WTC11 (cell line): ENCODE data around the gene S100B.

Source experiments
- CTCF ChIP-seq: fragments of 200-600 bp; IDR thresholded peaks from 2 replicates; pipeline ENCODE4 v1.8.0; 2022; ENCODE audit warnings: antibody characterized with exemption
- E2F1 ChIP-seq: sonication (generic); formaldehyde crosslinking; IDR thresholded peaks from 2 replicates; pipeline ENCODE4 v1.8.0; 2022; ENCODE audit warnings: mild to moderate bottlenecking, missing genetic modification reagents
- ETV6 ChIP-seq: sonication (generic); formaldehyde crosslinking; IDR thresholded peaks from 2 replicates; pipeline ENCODE4 v1.8.1; 2022; ENCODE audit warnings: mild to moderate bottlenecking, missing genetic modification reagents
- MLX ChIP-seq: sonication (generic); formaldehyde crosslinking; IDR thresholded peaks from 2 replicates; pipeline ENCODE4 v1.8.1; 2023; ENCODE audit warnings: mild to moderate bottlenecking, missing genetic modification reagents, moderate library complexity
- ZBTB43 ChIP-seq: sonication (generic); formaldehyde crosslinking; IDR thresholded peaks from 2 replicates; pipeline ENCODE4 v1.8.1; 2023; ENCODE audit warnings: mild to moderate bottlenecking, missing genetic modification reagents

DNA sequence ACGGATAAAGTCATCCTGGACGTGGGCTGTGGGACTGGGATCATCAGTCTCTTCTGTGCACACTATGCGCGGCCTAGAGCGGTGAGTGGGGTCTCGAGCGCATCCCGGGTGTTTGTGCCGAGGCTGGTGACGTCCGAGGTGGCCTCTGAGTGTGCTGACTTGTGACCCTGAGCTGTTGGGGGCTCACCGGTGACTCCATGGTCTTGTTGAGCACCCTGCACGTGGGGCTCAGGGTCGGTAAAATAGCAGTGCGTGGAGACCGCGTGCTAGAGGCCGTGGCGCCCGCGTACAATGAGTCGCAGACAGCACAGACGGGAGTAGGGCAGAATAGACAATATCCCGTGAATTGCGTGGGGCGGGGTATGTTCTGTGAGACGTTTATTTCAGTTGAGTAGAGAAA, 43.7 kb upstream of the S100B start:
- TF ChIP-seq CTCF (no peak), ZBTB43 (CRISPR knock-in tag) (no peak), E2F1 (CRISPR knock-in tag) (no peak), ETV6 (CRISPR knock-in tag) (no peak), MLX (CRISPR knock-in tag) (no peak)
